Ovary (tissue), 9 donors: Measurements from ENCODE around the gene ALDH3B1. TPM values are rescaled to one million over a fixed set of nuclear protein-coding genes. Genes with fewer than 3 reads are reported as not detected.

Experiments
- DNase-seq, 5 donors: peaks; one replicate each; pipeline ENCODE4 v3.0.0-alpha.2; 2019 to 2020
- H3K27ac ChIP-seq, 2 donors: fragments of 200-600 bp; one replicate each; pipeline versions ENCODE4 v1.5.1 to v1.8.0; 2019 to 2022
- H3K27me3 ChIP-seq: fragments of 200-600 bp; one replicate; pipeline ENCODE4 v1.8.0; 2022
- H3K36me3 ChIP-seq: fragments of 200-600 bp; sonication (generic); one replicate; pipeline ENCODE4 v1.5.1; 2019
- H3K4me1 ChIP-seq: one replicate; pipeline ENCODE4 v1.8.1; 2013; ENCODE audit warnings: mild to moderate bottlenecking, moderate library complexity; ENCODE audit not compliant: insufficient read depth
- H3K4me3 ChIP-seq: fragments of 200-600 bp; sonication (generic); one replicate; pipeline ENCODE4 v1.5.1; 2017
- H3K9me3 ChIP-seq, 2 donors: fragments of 200-600 bp in 1 of 2; sonication (generic) in 1 of 2; one replicate each; pipeline versions ENCODE4 v1.5.1 to v1.8.1; 2013 to 2019; ENCODE audit warnings: mild to moderate bottlenecking in 1 of 2, moderate library complexity in 1 of 2
- EP300 ChIP-seq: sonication (generic); formaldehyde crosslinking; IDR thresholded peaks from one replicate; pipeline ENCODE4 v1.6.1; 2017; ENCODE audit warnings: antibody characterized with exemption
- POLR2A ChIP-seq: fragments of 450-650 bp; IDR thresholded peaks from one replicate; pipeline ENCODE4 v1.6.1; 2017; ENCODE audit warnings: antibody characterized with exemption, mild to moderate bottlenecking, moderate library complexity
- WGBS, 3 donors: extraction: QIAGEN DNeasy Blood & Tissue Kit in 1 of 3; methylation state at CpG; one replicate each; pipeline versions ENCODE4 v1.1.5 to v1.1.7; 2013 to 2017; 5-methylcytosine and 5-hydroxymethylcytosine counted together
- intact Hi-C, 4 donors: fragments of 100-400 bp; cut with DNase I; formaldehyde crosslinking; loops; one replicate each; pipeline versions ENCODE4 v1.11.0 to v1.15.1; 2022 to 2023
- polyA plus RNA-seq, 2 donors: library from polyadenylated mRNA; stranded (reverse); fragments of 200-250 nt in 1 of 2; fragments of 350-450 nt in 1 of 2; fragmentation: Illumina TruSeq in 1 of 2; extraction: RNeasy Lipid Tissue Mini Kit (QIAGEN cat#74804) in 1 of 2; gene quantifications; one replicate each; pipeline ENCODE4 v1.2.3, GENCODE V29; 2013 to 2014
- total RNA-seq, 7 donors: library from RNA; depleted of rRNA in 2 of 7; stranded (reverse); fragments of >200 nt in 2 of 7; fragmentation: NEBNext Ultra II Directional in 3 of 7; extraction: Animal tissue kit (Norgen Biotek cat#: 25700) in 3 of 7; gene quantifications; one replicate each; pipeline versions ENCODE4 v1.1.0 to v1.2.4, GENCODE V29; 2016 to 2023
- TF ChIP-seq, protein P1 (sequence below), 3 donors: fragments of 450-650 bp in 2 of 3; fragments of 200-600 bp in 1 of 3; IDR thresholded peaks; one replicate each; pipeline versions ENCODE4 v1.5.1 to v1.8.0; 2016 to 2022; ENCODE audit warnings: antibody characterized with exemption in 3 of 3, mild to moderate bottlenecking in 1 of 3
- donor health status: DM: no; HTN: no; CAD: no; lungs with moderate emphysema.
- donor health status: DM: no; HTN: no; CAD: no.
- donor health status: Bipolar disorder and iron deficiency.
- donor health status: DM: yes; HTN: yes; CAD: no.
- donor health status: DM: no; HTN: no; CAD: no.
- donor health status: DM: yes; HTN: yes; CAD: no.

Gene ALDH3B1
- total and polyA plus RNA-seq, 9 donors = 1.8 to 65.3 (median 7.4) TPM

DNA sequence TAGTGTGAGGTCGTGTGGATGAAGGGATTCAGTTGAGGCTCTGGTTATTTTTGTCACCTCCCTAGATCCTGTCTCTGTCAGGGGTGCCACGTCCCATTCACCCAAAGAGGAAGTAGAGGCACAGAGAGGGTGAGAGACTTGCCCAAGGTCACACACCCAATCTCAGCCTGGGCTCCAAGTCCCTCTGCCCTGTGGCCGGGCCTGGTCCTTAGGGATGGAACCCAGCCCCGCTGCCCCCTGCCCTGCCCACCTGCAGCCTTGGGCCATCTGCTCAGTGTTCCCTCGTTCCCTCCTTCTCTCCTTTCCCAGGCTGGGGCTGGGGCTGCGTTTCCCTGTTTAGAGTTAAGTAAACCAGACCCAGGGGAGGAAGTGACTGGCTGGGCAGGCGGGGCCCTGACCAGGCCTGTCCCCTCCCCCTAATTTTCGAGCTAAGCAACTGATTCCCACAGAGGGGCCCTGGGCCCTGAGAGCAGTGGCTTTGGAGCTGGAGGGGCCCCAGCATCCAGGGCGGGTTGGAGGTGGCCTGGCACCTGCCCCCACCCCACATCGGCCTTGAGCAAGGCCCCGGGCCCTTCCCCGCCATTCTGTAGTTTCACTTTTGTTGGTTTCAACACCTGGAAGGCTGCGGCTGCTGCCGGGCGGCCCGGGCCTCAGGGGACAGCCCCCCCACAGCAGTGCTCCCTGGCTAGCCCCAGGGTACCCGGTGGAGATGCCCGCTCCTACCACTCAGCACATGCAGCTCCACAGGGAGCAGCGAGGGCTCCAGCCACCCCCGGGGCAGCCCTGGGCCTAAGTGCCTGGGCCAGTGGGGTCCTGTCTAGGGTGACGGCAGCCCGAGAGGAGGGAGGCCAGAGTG lies 30.2 kb downstream of the ALDH3B1 start:
- 10 to 12% (median 11%) methylated on average over 17 to 22 of the region's 22 CpGs for WGBS, 3 donors
- peak overlapping the region; percentile 72 for H3K4me3 ChIP-seq
- peaks cover 14% of the 10 kb centered on the region for H3K4me1 ChIP-seq
- peak; percentile 61 to 73 (median 70) for DNase-seq
- intact Hi-C loops = loop anchor here in 3 of 4 donors (10.0 kb wide), 3 partner anchors 54 to 164 kb away; no protein-coding TSS in a partner anchor
- TF ChIP-seq, protein P1, sequence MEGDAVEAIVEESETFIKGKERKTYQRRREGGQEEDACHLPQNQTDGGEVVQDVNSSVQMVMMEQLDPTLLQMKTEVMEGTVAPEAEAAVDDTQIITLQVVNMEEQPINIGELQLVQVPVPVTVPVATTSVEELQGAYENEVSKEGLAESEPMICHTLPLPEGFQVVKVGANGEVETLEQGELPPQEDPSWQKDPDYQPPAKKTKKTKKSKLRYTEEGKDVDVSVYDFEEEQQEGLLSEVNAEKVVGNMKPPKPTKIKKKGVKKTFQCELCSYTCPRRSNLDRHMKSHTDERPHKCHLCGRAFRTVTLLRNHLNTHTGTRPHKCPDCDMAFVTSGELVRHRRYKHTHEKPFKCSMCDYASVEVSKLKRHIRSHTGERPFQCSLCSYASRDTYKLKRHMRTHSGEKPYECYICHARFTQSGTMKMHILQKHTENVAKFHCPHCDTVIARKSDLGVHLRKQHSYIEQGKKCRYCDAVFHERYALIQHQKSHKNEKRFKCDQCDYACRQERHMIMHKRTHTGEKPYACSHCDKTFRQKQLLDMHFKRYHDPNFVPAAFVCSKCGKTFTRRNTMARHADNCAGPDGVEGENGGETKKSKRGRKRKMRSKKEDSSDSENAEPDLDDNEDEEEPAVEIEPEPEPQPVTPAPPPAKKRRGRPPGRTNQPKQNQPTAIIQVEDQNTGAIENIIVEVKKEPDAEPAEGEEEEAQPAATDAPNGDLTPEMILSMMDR (IDR thresholded peaks at IDR 0.05) = no peak
- peak; percentile 12 for TF ChIP-seq POLR2A
- H3K36me3 ChIP-seq = no peaks in the 10 kb centered on the region
- H3K27ac ChIP-seq = peak overlapping the region; percentile 70 to 84
- H3K9me3 ChIP-seq = no peaks in the 10 kb centered on the region
- H3K27me3 ChIP-seq = no peaks in the 10 kb centered on the region

DNA sequence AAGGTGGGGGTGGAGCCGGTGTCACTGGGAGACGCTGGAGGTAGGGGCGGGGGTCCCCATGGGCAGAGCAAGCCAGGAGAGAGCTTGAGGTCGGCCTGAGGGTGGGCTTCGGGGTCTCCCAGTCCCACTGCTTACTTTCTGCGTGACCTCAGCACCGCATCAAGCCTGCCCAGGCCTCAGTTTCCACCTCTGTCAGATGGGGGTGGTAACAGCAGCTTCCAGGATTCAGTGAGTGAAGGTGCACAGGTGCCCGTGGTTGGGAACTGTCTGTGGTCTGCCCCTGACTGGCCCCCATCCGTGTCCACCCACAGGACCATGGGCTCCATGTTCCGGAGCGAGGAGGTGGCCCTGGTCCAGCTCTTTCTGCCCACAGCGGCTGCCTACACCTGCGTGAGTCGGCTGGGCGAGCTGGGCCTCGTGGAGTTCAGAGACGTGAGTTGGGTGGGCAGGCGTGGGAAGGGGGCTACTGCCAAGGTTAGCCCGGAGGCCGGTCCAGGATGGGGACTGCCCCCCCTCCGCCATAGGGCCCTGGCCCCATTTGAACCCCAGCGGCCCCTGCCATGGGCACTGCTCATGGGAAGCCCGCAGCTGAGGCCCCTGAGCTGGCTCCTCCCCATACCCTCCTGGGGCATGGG lies 30.9 kb downstream of the ALDH3B1 start:
- 75 to 76% (median 75%) methylated on average over 19 to 23 of the region's 23 CpGs for WGBS, 3 donors
- no peaks in the 10 kb centered on the region for H3K36me3 ChIP-seq

DNA sequence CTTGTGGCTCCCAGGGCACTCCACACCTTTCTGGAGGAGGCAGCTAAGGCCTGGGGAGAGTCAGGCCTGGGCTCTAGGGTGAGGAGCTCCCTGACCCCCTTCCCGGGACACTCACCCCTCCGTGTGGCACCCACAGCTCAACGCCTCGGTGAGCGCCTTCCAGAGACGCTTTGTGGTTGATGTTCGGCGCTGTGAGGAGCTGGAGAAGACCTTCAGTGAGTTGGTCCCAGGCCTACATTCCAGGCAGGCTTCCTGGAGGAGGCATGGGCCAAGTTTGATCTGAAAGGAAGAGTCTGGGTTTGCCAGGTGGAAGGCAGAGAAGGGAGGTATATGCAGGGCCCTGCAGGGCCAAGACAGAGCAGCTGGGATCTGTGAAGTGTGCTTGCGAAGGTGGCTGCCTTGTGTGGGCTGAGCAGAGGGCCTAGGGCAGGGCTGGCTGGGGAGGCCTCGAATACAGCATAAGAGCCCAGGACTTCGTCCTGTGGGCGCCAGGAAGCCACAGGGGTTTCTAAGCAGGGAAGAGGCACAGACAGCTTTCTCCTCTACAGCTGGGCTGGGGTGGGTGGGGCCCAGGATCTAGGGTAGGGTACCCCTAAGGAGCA lies 31.6 kb downstream of the ALDH3B1 start:
- TF ChIP-seq POLR2A (no peak), EP300 (no peak)
- TF ChIP-seq, protein P1 (IDR thresholded peaks at IDR 0.05) = no peak
- intact Hi-C loops = loop anchor here in 3 of 4 donors (10.0 kb wide), 3 partner anchors 53 to 163 kb away; no protein-coding TSS in a partner anchor
- no peaks in the 10 kb centered on the region for H3K27me3 ChIP-seq
- WGBS, 3 donors = 82 to 87% (median 86%) methylated on average over 12 of the region's 12 CpGs
- H3K4me3 ChIP-seq = no peak overlapping the region
- H3K4me1 ChIP-seq = peaks cover 14% of the 10 kb centered on the region
- peak overlapping the region in 1 of 2 donors; percentile 84 for H3K27ac ChIP-seq
- H3K36me3 ChIP-seq = no peaks in the 10 kb centered on the region
- DNase-seq = peak in 2 of 5 donors; percentile 14 to 19
- H3K9me3 ChIP-seq = no peaks in the 10 kb centered on the region

More for the DNA sequence above, 30.9 kb downstream of the ALDH3B1 start:
- DNase-seq = peak in 3 of 5 donors; percentile 34 to 51 (median 35)
- Histone ChIP-seq H3K9me3 (no peaks in the 10 kb centered on the region), H3K27me3 (no peaks in the 10 kb centered on the region), H3K4me3 (peak overlapping the region; percentile 72), H3K4me1 (peaks cover 14% of the 10 kb centered on the region), H3K27ac (peak overlapping the region; percentile 70 to 84)
- intact Hi-C loops = loop anchor here in 3 of 4 donors (10.0 kb wide), 3 partner anchors 54 to 164 kb away; no protein-coding TSS in a partner anchor
- TF ChIP-seq, protein P1 (IDR thresholded peaks at IDR 0.05) = no peak
- TF ChIP-seq POLR2A = no peak
- no peak for TF ChIP-seq EP300
